ENCODE measurements around the gene PSMB2. TPM values are rescaled to one million over a fixed set of nuclear protein-coding genes. Genes with fewer than 3 reads are reported as not detected.

Gene PSMB2
- polyA plus RNA-seq, 2 of the 4 experiments (the other 2 are of a cell fraction): 84.6 to 88.3 TPM

DNA sequence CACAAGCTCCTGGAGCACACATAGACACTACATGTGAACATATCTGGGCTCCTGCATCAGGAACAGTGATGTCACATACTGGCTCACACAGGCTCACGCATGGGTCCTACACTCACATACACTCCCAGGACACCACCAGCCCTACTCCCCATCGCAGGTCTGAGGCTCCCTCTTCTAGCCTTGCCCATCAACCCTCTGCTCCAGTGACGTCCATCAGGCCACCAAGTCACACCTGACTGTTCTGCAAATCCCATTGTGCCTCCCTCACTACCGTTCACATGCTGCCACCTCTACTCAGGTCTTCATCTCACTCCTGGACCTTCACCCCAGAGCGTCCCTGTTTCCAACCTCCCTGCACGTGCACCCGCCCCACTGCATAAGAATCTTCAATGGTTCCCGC lies 50.1 kb downstream of the PSMB2 start:
- ATAC-seq (no peak), FAIRE-seq (no peak), DNase-seq (ENCODE audit: low read depth in 1 of 2, low spot score in 1 of 2) (no peak)
- Histone ChIP-seq H3K4me3 (no peak overlapping the region), H3K9me3 (no peaks in the 10 kb centered on the region), H3K4me1 (no peaks in the 10 kb centered on the region), H3K27ac (no peak overlapping the region), H3K4me2 (no peak overlapping the region)
- ChIA-PET POLR2A (no interaction called here), CTCF (interaction anchor here (1.0 kb wide), 1 partner anchor 123 kb away, joined by 3 read pairs; no protein-coding TSS in a partner anchor)
- TF ChIP-seq EP300 (IDR thresholded peaks at IDR 0.05): no peak
- TF ChIP-seq CTCF (IDR thresholded peaks at IDR 0.05): no peak
- no peak for TF ChIP-seq EHF (CRISPR knock-in tag; IDR thresholded peaks at IDR 0.05)
- no peak for TF ChIP-seq ZNF302 (CRISPR knock-in tag; IDR thresholded peaks at IDR 0.05)
- 89% methylated on average over 8 of the region's 8 CpGs for WGBS (ENCODE audit: missing lambda C conversion rate)

- H3K4me3 ChIP-seq: no peak overlapping the region
- ATAC-seq (no peak), DNase-seq (ENCODE audit: low read depth in 1 of 2, low spot score in 1 of 2) (no peak), FAIRE-seq (no peak)
- no peak for TF ChIP-seq NPAS2 (CRISPR knock-in tag; IDR thresholded peaks at IDR 0.05; ENCODE audit: borderline replicate concordance)
- ChIA-PET CTCF (interaction anchor here (1.0 kb wide), 1 partner anchor 124 kb away, joined by 3 read pairs; no protein-coding TSS in a partner anchor), POLR2A (interaction anchor here (0.5 kb wide), 1 partner anchor 10 kb away, joined by 3 read pairs; no protein-coding TSS in a partner anchor)
- no peak overlapping the region for H3K27ac ChIP-seq
- 97% methylated on average over 7 of the region's 25 CpGs for WGBS (ENCODE audit: missing lambda C conversion rate)
- H3K4me2 ChIP-seq: no peak overlapping the region
- no peaks in the 10 kb centered on the region for H3K4me1 ChIP-seq
- no peaks in the 10 kb centered on the region for H3K9me3 ChIP-seq
Measured at GRCh38 chr1:35590476-35591040, 50.8 kb downstream of the PSMB2 start.

DNA sequence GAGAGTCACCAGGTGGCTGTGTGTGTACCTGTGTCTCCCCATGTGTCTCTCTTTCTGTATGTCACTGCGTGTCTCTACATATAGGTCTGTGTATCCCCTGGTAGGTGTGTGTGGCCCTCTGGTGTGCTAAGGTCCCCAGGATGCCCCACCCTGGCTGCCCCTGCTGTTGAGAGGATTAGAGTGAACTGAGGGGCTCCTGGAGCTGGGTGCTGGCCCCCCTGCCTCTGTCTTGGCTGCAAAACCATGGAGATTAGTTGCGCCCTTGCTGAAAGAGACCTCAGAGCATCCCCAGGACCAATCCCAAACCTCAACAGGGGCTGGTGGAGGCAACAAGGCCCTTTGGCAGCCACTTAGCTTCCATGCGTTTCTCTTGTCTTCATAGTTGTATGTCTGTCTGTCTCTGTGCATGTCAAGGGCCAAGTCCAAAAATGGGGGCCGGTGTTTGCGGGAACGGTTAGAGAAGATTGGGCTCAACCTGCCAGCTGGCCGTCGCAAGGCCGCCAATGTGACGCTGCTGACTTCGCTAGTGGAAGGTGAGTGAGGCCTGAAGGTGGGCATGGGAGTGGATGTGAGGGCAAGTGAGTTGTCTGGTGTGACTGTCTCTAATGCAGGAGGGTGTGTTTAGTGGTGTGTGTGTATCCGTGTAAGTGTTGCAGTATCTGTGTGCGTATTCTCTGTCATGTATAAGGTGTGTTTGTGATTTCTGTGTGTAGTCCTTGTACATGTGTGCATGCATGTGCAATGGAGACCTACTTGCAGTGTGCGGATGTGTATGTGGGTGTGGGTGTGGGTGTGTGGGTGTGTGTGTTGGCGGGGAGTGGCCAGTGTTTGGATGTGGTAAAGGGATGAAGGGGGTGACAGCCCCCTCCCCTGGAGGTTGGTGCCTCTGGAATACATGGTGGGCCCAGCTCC lies 51.6 kb downstream of the PSMB2 start:
- DNase-seq (ENCODE audit: low read depth in 1 of 2, low spot score in 1 of 2) (no peak), ATAC-seq (no peak), FAIRE-seq (no peak)
- CTCF ChIA-PET: interaction anchor here (1.0 kb wide), 1 partner anchor 125 kb away, joined by 3 read pairs; no protein-coding TSS in a partner anchor
- POLR2A ChIA-PET: interaction anchor here (0.5 kb wide), 1 partner anchor 9 kb away, joined by 3 read pairs; no protein-coding TSS in a partner anchor
- TF ChIP-seq POLR2A (IDR thresholded peaks at IDR 0.05; ENCODE audit: low read length): no peak
- TF ChIP-seq NR3C1 (IDR thresholded peaks at IDR 0.05): no peak
- TF ChIP-seq HOXA7 (CRISPR knock-in tag; IDR thresholded peaks at IDR 0.05): no peak
- no peak for TF ChIP-seq FOXS1 (CRISPR knock-in tag; IDR thresholded peaks at IDR 0.05)
- TF ChIP-seq RCOR1 (IDR thresholded peaks at IDR 0.05; ENCODE audit: low read depth, low read length): no peak
- TF ChIP-seq TP53 (CRISPR knock-in tag; IDR thresholded peaks at IDR 0.05): no peak
- TF ChIP-seq CTCF (IDR thresholded peaks at IDR 0.05): no peak
- no peak for TF ChIP-seq CBX8 (IDR thresholded peaks at IDR 0.05)
- TF ChIP-seq ZC3H11A (IDR thresholded peaks at IDR 0.05): no peak
- no peak for TF ChIP-seq SREBF2 (IDR thresholded peaks at IDR 0.05)
- no peak for TF ChIP-seq RNF2 (IDR thresholded peaks at IDR 0.05; ENCODE audit: borderline replicate concordance, low read depth)
- no peak for TF ChIP-seq JUN (IDR thresholded peaks at IDR 0.05)
- H3K27ac ChIP-seq: no peak overlapping the region
- H3K9me3 ChIP-seq: no peaks in the 10 kb centered on the region
- no peak overlapping the region for H3K4me3 ChIP-seq
- H3K4me1 ChIP-seq: no peaks in the 10 kb centered on the region
- H3K4me2 ChIP-seq: no peak overlapping the region
- 92% methylated on average over 13 of the region's 15 CpGs for WGBS (ENCODE audit: missing lambda C conversion rate)
